HTR-8/SVneo (cell line): ENCODE data around the gene SYPL1.
"Not testable (repeated sequence)": the region's sequence is repeated elsewhere in the genome, so short reads cannot be mapped to it uniquely, and the experiment has no call there.

Experiments used
- DNase-seq: peaks from one replicate; pipeline ENCODE4 v3.0.0; 2011; ENCODE audit warnings: low spot score, mixed read lengths; ENCODE audit not compliant: insufficient read length
- FAIRE-seq: peaks from 2 replicates; lab custom pipeline; 2011; peaks lifted over from hg19 to GRCh38; lab: Jason Lieb, UNC

Gene SYPL1

DNA sequence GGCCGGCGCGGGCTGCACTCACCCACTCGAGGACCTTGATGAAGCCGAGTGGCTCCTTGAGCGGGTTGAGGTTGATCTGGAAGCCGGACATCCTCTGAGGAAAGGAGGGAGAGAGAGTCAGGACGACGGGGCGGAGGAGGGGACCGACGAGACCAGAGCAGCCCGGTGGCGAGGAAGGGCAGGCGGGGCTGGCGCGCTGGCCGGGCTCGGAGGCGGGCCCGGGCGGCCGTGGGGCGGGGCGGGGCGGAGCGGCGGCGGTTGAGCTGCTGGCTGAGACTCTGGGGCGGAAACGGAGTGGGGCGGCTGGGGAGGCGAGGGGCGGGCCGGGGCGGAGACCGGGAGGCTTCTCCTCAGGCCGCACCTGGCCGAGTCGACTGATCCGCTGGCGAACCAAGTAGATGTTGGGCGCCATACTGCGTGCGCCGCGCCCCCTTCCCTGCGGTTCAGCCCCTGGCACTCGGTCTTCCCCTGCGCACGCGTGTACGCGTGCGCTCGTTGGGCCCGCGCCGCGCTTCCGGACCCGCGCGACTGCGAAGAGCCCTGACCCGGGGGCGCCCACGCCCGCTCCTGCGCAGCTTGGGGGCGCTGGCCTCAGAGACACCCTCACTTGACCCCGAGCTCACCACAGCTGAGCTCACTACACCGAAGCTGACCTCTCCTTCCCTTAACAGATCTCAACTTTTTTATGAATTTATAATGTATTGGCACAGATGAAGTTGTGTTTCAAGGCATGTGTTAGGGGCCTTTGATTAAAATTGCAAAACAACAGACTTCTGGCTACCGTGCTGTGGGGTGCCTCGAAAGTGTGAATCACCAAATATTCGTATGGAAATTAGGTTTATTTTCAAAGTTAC, at the start of gene SYPL1:
TSS of gene SYPL1 (minus strand) at position 195 of the 854 bp plus-strand sequence. CDS start at position 91, 104 bp downstream.
- FAIRE-seq (peak; percentile 33), DNase-seq (peak; percentile 83)

DNA sequence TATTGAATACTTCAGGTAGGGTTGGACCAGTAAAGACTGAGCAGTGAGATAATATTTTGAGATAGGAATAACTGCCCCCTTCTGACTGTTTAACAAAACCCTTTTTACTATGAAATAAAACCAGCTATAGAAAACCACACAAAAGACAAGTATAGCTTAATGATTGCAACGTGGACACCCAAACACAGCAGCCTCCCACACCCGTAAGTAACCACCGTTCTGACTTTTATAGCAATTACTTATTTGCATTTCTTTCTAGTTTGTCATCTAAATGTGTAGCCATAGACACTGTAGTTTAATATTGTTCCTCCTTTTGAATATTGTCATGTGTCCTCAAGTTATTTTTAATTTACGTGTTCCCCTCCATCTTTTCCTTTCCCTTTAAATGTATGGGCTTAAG, 42.9 kb upstream of the SYPL1 start:
- no peak for FAIRE-seq
- DNase-seq = no peak

DNA sequence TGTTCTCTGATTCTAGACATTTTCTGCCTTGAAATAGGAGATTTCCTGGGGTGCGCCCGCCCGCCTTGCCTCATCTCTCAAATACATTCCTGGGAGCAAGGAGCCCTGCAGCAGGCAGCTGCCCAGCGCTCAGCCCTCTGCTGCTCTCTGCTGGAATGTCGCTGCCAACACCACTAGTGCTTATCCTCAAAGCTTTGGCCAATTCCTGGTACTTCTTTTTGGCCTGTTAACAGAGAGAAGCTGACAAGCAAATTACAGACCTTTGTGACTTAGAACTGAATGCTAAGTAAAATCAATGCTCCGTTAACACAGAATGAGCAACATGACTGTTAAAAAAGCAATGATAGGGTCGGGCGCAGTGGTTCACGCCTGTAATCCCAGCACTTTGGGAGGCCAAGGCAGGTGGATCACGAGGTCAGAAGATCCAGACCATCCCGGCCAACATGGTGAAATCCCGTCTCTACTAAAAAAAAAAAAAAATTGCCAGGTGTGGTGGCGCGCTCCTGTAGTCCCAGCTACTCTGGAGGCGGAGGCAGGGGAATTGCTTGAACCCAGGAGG, 41.9 kb upstream of the SYPL1 start:
- peak; percentile 69 for DNase-seq
- FAIRE-seq = no peak

DNA sequence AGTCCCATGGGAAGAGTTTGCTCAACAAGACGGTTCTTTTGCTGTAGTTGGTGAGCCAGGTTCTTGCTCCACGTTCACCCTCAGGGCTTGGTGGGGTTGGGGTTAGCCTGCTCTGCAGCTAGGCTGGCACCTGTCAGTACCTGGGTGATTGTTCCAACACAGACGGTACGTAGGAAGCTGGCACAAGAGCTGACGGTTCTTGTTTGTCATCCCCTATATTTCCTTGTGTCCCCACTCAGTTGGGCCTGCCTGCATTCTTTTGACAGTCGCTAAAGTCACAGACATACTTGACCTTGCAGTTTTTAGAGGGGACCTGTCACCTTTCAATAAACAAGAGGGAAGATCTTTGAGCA, 40.2 kb upstream of the SYPL1 start:
- no peak for FAIRE-seq
- no peak for DNase-seq

DNA sequence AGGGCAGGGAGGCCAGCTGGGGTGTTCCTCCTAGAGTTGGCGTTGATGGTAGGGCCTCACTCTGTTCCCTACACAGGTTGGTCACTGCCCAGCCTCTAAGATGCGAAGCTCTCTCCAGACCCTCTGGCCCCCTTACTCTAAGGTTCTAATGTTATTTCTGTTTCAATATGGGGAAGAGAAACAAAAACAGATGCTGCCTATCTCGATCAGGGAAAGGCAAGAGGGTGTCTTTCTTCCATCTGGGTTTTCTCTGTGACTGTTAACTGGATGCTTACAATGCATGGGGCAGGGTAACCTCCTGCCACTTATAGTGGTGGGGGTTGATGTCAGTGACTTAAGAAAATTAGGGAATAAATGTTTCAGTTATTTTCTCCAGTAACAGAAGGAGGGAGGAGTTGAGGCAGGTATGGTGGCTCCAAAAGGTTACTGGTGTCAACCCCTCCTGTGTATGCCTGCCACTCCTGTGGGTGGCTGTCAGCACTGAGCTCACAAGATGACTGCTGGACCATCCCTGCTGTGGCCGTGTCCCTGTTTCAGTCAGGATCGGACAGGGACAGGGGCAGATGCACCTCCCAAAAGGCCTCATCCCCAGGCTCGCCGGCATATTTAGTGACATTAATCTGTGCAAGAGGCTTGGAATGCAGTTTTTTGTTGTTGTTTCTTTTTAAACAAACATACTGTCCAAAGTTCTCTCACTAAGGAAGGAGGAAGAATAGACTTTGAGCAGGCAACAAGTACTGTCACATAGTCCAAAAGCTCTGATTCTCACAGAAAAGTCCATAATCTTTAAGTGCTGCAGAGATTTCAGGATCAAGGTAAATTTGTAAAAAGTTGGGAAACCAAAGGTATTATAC, 39.6 kb upstream of the SYPL1 start:
- no peak for FAIRE-seq
- DNase-seq = no peak

DNA sequence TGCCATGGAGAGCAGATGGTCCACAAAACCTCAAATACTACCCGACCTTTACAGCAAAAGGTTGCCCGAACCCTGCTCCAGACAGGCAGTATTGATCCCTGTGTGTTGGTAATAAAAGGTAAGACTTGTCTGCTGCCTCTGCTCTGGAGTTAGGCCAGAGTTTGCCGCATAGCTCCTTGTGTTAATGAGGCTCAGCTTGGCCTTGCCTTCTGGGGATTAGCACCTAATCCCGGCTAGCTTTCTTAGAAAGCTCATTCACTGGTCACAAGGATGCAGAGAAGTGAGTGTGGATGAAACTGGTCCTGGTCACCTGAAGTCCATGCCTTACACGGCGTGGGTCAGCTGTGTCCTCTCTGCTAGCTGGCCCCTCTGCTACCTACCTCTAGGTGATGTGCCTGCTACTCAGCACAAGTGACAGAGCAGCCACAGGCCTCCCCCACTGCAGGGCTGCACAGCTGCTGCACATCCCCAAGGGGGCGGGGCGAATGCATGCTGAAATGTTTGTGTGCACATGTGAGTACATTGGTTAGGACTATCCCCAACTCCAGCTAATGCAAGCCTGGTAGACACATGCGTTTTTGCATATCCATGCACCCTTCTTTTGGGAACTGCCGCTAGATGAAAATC, 31.7 kb upstream of the SYPL1 start:
- FAIRE-seq (no peak), DNase-seq (no peak)

DNA sequence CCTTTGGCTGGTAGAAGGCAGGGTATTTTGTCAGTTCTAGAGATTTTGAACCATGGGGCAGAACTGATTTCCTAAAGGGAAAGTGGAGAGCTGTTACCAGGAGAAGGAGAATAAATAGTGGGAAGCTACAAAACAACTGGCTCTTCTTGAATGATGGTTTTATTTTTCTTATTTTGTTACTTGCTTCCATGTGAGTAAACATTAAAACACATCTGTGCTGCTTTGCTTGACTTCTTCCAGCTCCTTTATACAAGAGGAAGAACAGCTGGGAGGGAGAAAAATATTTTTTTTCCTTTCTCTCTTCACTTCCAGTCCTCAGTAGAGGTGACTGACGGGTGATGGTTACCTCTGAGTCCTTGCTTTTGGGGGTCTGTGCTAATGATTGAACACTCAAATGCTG, 30.0 kb upstream of the SYPL1 start:
- no peak for FAIRE-seq

DNA sequence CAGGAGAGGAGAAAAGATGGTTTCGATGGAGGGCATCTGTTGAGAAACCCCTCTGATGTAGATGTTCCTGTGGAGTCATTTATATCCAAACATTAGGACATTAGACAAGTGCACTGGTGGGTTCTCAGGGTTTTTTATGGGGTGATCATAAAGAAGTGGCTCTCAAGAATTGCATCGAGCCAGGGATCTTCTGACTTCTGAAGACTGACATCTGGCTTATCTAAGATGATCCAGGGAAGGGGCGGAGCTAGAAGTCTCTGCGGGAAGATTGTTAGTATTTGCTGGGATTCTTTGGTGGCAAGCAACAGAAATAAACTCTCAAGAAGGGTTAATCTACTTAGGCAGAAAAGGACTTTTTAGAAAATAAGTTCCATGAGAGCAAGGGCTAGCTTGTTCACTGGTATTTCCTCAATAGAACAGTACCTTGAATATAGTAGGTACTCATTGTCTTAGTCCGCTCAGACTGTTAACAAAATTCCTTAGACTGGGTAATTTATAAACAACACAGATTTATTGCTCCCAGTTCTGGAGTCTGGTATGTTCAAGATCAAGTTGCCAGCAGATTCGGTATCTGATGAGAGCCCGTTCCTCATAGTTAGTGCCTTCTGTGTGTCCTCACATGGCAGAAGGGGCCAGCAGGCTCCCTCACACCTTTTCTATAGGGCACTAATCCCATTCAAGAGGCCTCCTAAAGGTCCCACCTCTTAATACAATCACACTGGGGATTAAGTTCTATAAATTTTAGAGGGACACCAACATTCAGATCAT, 28.5 kb upstream of the SYPL1 start:
- DNase-seq (no peak), FAIRE-seq (no peak)

More for the DNA sequence above, 30.0 kb upstream of the SYPL1 start:
- no peak for DNase-seq

DNA sequence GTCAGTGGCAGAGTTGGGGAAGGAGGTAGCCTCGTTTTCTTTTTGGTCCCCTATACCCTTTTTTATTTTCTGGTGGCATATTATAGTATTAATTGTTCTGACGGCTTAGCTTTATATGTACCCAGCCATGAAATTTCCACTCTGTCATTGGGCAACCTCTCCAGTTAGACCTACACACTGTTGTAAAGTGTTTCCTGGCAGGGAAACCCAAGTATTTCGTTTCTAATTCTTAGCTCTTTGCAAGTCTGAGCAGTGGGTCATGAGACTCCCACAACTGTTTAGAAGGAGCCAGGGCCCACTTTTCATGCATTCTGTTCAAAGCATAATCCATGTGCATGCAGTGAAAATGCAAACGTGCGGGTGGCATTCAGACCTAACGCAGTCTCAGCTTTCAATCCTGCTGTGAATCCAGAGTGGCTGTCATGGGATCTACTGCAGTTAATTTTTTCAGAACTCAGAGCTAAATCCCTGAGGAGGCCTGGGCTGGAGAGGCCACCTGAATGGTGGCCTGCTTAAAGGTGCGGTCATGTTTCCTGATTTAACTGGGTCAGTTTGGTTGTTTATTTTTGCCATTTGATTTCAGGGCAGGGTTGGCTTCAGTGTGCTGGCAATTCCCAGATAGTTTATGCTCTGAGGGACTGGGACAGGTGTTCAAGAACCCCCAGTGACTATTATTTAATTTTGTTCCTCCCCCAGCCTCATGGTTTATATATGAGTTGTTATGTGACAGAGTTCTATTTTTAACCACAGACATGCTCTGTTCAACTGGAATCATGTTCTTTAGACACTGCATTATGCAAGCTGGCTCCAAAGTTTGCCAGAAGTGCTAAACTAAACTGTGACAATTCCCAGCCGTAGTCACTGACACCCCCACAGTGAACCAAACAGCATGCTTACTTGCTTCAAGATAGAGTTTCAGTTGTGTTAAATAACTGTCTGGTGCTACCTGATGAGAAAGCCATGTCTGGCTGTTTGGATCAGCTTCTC, 27.4 kb upstream of the SYPL1 start:
- no peak for DNase-seq
- FAIRE-seq = no peak

DNA sequence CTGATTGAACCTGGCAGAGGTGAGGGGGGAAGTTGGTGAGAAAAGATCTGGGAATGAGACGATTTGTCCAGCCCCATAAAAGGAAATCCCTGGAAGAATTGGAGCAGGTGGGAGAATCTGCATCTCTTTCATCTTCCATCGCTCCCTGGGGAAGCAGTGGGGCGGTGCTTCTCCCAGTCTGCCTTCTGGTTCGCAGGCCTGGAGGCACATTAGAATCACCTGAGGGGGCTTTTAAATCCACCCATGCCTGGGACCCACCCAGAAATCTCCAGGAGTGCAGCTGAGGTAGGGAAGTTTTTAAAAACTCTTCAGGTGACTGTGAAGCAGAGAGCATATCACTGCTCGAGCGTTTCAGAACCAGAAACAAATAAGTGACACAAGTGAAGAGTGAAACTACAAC, 26.7 kb upstream of the SYPL1 start:
- FAIRE-seq (no peak), DNase-seq (no peak)

DNA sequence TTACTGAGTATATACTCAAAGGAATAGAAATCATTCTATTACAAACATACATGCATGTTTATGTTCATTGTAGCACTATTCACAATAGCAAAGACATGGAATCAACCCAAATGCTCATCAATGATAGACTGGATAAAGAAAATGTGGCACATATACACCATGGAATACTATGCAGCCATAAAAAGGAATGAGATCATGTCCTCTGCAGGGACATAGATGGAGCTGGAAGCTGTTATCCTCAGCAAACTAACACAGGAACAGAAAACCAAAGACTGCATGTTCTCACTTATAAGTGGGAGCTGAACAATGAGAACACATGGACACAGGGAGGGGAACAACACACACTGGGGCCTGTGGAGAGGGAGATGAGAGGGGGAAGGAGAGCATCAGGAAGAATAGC, 26.1 kb upstream of the SYPL1 start:
- not testable (repeated sequence) for FAIRE-seq, DNase-seq

DNA sequence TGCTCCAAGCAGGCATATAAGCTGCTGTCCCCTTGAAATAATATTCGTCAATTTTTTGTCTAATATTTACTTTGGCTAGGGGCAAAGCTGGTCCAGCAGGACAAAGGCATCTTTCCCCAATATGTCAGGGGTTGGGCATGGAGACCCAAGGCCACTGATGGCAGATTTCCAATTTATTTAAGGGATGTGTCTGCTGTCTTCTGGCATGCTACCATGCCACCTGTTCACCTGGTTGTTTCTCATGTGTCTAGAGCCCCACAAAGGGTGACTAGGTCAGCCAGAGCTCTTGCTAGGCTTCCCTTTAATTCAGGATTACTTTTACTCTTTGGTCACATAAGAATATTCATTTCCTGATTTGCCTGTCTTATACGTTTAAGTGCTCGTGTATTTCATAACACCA, 22.1 kb upstream of the SYPL1 start:
- FAIRE-seq = no peak
- no peak for DNase-seq

DNA sequence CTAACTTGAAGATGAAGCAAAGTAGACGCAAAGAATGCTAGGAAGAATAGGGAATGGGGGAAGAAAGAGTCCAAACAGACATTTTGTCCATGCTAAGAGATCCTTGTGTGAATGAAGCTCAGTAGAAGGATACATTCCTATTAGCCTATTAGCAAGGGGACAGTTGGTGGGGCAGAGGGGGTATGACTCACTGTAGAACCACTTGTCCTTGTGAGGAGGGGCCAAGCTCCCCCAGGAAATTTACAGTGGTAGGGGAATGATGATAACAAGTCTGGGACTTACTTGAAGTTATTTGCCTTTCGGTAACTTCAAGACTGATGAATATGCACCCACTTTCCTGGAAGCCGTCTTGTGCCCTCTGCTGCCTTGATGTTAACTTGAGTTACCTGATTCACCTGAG, 17.2 kb upstream of the SYPL1 start:
- FAIRE-seq (no peak), DNase-seq (no peak)

DNA sequence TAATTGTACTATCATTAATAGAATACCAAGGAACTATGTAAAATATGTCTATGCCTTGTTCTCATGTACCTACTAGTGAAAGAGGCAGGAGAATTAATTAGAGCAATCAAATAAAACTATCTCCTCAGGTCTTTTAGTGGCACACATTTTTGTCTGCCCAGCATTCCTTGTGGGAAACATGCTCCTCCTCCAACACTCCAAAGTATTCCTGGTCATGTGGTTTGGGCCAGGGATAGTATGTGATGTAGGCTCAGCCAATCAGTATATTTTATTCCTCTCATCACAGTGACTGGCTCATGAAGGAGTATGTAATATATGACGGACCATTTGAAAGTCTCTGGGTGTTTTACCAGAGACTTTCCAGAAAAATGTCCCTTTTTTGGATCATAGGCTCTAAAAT, 16.7 kb upstream of the SYPL1 start:
- FAIRE-seq (no peak), DNase-seq (no peak)

DNA sequence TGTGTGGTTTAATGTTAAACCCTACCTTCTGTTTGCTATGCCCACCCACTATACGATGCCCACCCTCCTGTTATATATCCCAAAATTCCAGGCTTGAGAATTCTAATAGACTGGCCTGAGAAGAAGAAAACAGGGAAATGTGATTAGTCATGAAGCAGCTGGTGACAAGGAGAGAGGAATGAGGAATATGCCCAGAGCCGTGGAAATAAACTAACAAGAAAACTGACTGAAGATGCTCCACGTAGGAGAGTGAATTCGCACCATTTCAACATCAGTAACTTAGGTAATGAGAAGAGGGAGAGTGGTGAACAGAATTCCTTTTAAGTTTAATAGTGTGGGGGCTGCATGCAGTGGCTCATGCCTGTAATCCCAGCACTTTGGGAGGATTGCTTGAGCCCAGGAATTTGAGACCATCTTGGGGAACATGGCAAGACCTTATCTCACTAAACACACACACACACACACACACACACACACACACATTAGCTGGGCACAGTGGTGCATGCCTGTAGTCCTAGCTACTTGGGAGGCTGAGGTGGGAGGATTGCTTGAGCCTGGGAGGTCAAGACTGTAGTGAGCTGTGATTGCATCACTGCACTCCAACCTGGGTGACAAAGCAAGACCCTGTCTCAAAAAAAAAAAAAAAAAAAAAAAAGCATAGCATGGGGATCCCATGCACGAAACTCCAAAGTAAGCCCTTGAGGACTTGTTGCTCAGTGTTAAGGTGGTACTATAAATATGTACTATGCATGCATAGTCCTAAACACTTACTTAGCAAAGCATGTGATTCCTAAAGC, 16.1 kb upstream of the SYPL1 start:
- no peak for FAIRE-seq
- no peak for DNase-seq

DNA sequence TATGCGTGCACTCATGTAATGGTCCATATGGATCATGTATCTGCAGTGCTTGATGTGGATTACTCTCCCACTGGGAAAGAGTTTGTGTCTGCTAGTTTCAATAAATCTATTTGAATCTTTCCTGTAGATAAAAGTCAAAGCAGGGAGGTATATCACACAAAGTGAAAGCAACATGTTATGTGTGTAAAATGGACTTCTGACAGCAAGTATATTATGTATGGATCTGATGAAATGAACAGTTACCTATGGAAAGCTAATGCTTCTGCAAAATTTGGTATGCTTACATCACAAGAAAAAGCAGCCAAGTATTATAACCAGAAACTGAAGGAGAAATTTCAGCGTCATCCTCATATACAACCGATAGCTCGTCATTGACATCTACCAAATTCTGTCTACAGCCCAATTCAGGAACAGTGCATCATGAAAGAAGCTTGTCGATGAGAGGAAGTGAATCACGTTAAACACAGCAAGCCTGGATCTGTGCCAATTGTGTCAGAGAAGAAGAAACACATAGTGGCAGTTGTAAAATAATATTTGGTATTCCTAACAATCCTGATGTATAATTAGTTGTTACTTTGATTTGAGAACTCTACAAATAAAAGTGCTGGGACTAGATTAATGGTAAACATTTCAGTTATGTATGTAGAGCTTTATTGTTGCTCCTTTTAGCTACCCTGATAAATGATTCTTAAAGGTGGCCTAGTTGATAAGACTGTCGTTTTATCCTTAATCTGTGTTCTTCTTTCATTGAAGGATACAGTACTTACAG, 14.2 kb upstream of the SYPL1 start:
- no peak for FAIRE-seq
- peak; percentile 21 for DNase-seq

DNA sequence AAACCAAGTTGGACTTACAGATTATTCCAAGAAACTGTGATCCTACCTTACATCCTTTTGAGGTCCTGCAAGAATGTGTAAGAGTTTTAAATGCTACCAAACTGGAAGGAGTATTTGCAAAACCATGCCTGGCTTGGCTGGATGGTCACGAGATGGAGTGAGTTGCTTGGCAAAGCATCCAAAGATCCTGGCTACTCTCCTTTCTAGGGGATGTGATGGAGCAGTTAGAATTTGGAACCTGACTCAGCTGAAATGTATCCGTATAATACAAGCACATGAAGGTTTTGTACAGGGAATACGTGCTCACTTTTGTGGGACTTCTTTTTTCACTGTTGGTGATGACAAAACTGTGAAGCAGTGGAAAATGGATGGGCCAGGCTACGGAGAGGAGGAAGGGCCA, 13.3 kb upstream of the SYPL1 start:
- no peak for FAIRE-seq

More for the DNA sequence above, 13.3 kb upstream of the SYPL1 start:
- no peak for DNase-seq
